ENCODE data around the gene HLA-E. TPM values are rescaled to one million over a fixed set of nuclear protein-coding genes. Genes with fewer than 3 reads are reported as not detected.
A peak's percentile ranks its signal among the peaks of the same experiment; 100 is the strongest.

Gene HLA-E
- total RNA-seq, 1 donor from 2014 or later, result 330 TPM

DNA sequence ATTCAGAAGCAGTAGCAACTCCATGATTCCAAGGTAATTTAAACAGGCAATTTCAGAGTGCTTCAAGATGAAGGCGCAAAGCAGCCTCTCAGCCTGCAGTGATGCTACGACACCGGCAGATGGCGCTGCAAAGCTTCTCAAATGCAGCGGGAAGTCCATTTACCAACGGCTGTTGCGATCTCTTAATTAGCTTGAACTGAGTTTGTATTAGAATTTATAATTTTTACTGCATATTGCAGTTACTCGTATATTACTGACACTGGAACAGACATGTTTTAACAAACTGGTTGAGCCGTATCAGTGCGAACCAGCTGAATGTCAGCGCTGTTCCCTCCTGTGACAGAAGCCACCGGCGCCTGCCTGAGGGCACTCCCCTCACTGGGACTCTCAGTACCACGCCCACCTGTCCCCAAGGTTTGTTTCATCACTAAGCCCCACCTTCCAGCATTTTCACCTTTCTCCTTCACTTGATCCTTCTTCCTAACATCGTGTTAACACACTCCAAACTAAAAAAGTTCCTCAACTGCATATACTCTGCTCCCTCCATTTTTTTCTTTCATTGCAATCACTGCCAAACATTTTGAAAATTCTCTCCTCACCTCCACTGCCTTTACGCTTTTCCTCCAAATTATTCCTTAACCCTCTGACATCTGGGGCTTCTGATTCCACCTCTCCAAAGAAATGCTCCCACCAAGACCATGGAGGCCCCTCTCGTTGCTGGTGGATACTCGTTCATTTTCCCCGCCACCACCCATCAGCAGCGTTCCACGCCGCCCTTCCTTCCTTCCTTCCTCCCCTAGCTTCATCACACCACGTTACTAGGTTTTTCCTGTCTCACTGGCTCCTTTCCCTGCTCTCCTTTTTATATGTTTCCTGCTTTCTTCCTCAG, 52.5 kb downstream of the HLA-E start:
- DNase-seq (ENCODE audit: low spot score), result peak; percentile 78

- DNase-seq (ENCODE audit: low spot score), result no peak
Measured at GRCh38 chr6:30542404-30542725, 53.1 kb downstream of the HLA-E start.

- DNase-seq (ENCODE audit: low spot score), result no peak
Measured at GRCh38 chr6:30542915-30543314, 53.6 kb downstream of the HLA-E start.

Other genes with a start within 250 kb of the HLA-E start
- 13.8 TPM for gene TRIM39, start 162.6 kb upstream of the HLA-E start, total RNA-seq
- gene RPP21, start 144.4 kb upstream of the HLA-E start, total RNA-seq, result 48.3 TPM
- 72.6 TPM for gene GNL1, start 67.0 kb downstream of the HLA-E start, total RNA-seq
- 17.3 TPM for gene PRR3, start 67.8 kb downstream of the HLA-E start, total RNA-seq
- 63.9 TPM for gene ABCF1, start 81.9 kb downstream of the HLA-E start, total RNA-seq
- gene PPP1R10, start 127.7 kb downstream of the HLA-E start, total RNA-seq, result 93.7 TPM
- gene MRPS18B, start 128.3 kb downstream of the HLA-E start, total RNA-seq, result 56.0 TPM
- 22.7 TPM for gene ATAT1, start 137.4 kb downstream of the HLA-E start, total RNA-seq
- gene C6orf136, start 157.6 kb downstream of the HLA-E start, total RNA-seq, result 27.1 TPM
- 31.5 TPM for gene DHX16, start 183.5 kb downstream of the HLA-E start, total RNA-seq
- gene PPP1R18, start 197.1 kb downstream of the HLA-E start, total RNA-seq, result 31.5 TPM
- gene NRM, start 201.5 kb downstream of the HLA-E start, total RNA-seq, result 12.3 TPM
- 41.1 TPM for gene MDC1, start 227.8 kb downstream of the HLA-E start, total RNA-seq
- gene TUBB, start 230.8 kb downstream of the HLA-E start, total RNA-seq, result 357 TPM